K562 (cell line): ENCODE data around the gene PIK3CG. TPM values are rescaled to one million over a fixed set of nuclear protein-coding genes. Genes with fewer than 3 reads are reported as not detected.

Experiments used
- BHLHE40 ChIP-seq: IDR thresholded peaks from 2 replicates; pipeline ENCODE4 v1.6.1; 2011; ENCODE audit warnings: low read length, improper control_type of control experiment
- BRD9 ChIP-seq: fragments of 450-650 bp; IDR thresholded peaks from 2 replicates; pipeline ENCODE4 v1.6.1; 2018; ENCODE audit warnings: low read depth; ENCODE audit not compliant: partially characterized antibody
- CREB1 ChIP-seq, 2 experiments: sonication (generic) in 1 of 2; formaldehyde crosslinking in 1 of 2; IDR thresholded peaks; 2 replicates each; pipeline versions ENCODE4 v1.6.1 to v1.8.0; 2012 to 2022; ENCODE audit warnings: inconsistent platforms in 1 of 2, mild to moderate bottlenecking in 1 of 2, missing genetic modification reagents in 1 of 2, moderate library complexity in 1 of 2
- E2F3 ChIP-seq: fragments of 250-450 bp; sonication (Bioruptor Pico); IDR thresholded peaks from 2 replicates; pipeline ENCODE4 v1.4.0; 2020; ENCODE audit warnings: mild to moderate bottlenecking
- EGR1 ChIP-seq: fragments of 450-650 bp; conservative IDR thresholded peaks from 2 replicates; pipeline ENCODE4 v1.6.1; 2017; ENCODE audit warnings: mild to moderate bottlenecking
- ERF ChIP-seq: fragments of 450-650 bp; formaldehyde crosslinking; IDR thresholded peaks from 2 replicates; pipeline ENCODE4 v1.4.0; 2020; ENCODE audit warnings: mild to moderate bottlenecking, mixed read lengths
- GATAD2A ChIP-seq: fragments of 450-650 bp; IDR thresholded peaks from 2 replicates; pipeline ENCODE4 v1.6.1; 2017
- GATAD2B ChIP-seq: fragments of 450-650 bp; IDR thresholded peaks from 2 replicates; pipeline ENCODE4 v1.6.1; 2017; ENCODE audit warnings: mild to moderate bottlenecking, borderline replicate concordance
- GTF2F1 ChIP-seq: IDR thresholded peaks from 2 replicates; pipeline ENCODE4 v1.6.1; 2011; ENCODE audit warnings: low read depth, low read length, improper control_type of control experiment
- HMG20A ChIP-seq: fragments of 450-650 bp; formaldehyde crosslinking; conservative IDR thresholded peaks from 2 replicates; pipeline ENCODE4 v1.4.0; 2020; ENCODE audit warnings: mild to moderate bottlenecking, mixed read lengths
- NCOA2 ChIP-seq, 2 experiments: fragments of 450-650 bp; IDR thresholded peaks; 2 replicates each; pipeline ENCODE4 v1.6.1; 2018; ENCODE audit warnings: mild to moderate bottlenecking in 2 of 2, moderate library complexity in 1 of 2; ENCODE audit not compliant: partially characterized antibody in 2 of 2
- NR3C1 ChIP-seq: sonication (generic); formaldehyde crosslinking; IDR thresholded peaks from 2 replicates; pipeline ENCODE4 v1.8.1; 2022; ENCODE audit warnings: missing genetic modification reagents
- RB1 ChIP-seq: fragments of 450-650 bp; IDR thresholded peaks from 2 replicates; pipeline ENCODE4 v1.6.1; 2017; ENCODE audit warnings: low read depth, mild to moderate bottlenecking
- SAFB2 ChIP-seq: fragments of 200-400 bp; formaldehyde crosslinking; IDR thresholded peaks from 2 replicates; pipeline ENCODE4 v1.6.1; 2018; ENCODE audit warnings: borderline replicate concordance, low read length, low read depth, moderate library complexity; ENCODE audit not compliant: severe bottlenecking
- SAP30 ChIP-seq: fragments of 200-600 bp; sonication (generic); IDR thresholded peaks from 2 replicates; pipeline ENCODE4 v1.6.1; 2012; ENCODE audit warnings: borderline replicate concordance, low read depth, mild to moderate bottlenecking, moderate library complexity, low read length, control low read depth, inconsistent platforms; ENCODE audit not compliant: insufficient read depth, poor library complexity, severe bottlenecking
- SIRT6 ChIP-seq: IDR thresholded peaks from one replicate; pipeline ENCODE4 v1.6.1; 2012; ENCODE audit warnings: low read depth, mild to moderate bottlenecking, control low read depth, inconsistent platforms, low read length, moderate library complexity
- SMAD4 ChIP-seq: fragments of 250-450 bp; sonication (Bioruptor Pico); conservative IDR thresholded peaks from 2 replicates; pipeline ENCODE4 v1.8.0; 2021; ENCODE audit warnings: inconsistent platforms, mild to moderate bottlenecking, moderate library complexity
- ZNF398 ChIP-seq: fragments of 250-450 bp; sonication (Bioruptor Pico); IDR thresholded peaks from 2 replicates; pipeline ENCODE4 v1.8.0; 2021; ENCODE audit warnings: moderate library complexity, mild to moderate bottlenecking, inconsistent platforms
- ZNF507 ChIP-seq: conservative IDR thresholded peaks from 2 replicates; pipeline ENCODE4 v1.6.1; 2017; ENCODE audit warnings: missing genetic modification characterization, missing compliant biosample characterization
- polyA plus RNA-seq, 8 experiments: library from polyadenylated mRNA; depleted of rRNA in 4 of 8; stranded (reverse) in 5 of 8; unstranded in 3 of 8; fragments of >200 nt; fragmentation: Nextera tagmentation in 2 of 8; fragmentation: Illumina TruSeq in 1 of 8; extraction: Ambion mirVana in 2 of 8; extraction: Trizol in 1 of 8; gene quantifications; 2 replicates each; pipeline versions ENCODE4 v1.2.1 to v1.2.3, GENCODE V29; 2011 to 2014; ENCODE audit warnings: inconsistent platforms in 1 of 8, missing spikeins in 1 of 8
- total RNA-seq, 7 experiments: library from RNA; depleted of rRNA in 6 of 7; stranded (reverse); fragments of >200 nt in 6 of 7; fragmentation: Illumina TruSeq in 2 of 7; extraction: Trizol in 2 of 7; gene quantifications; 2 replicates each; pipeline versions ENCODE4 v1.2.1 to v1.2.3, GENCODE V29; 2011 to 2021; ENCODE audit warnings: low replicate concordance in 1 of 7
- TF ChIP-seq, protein P1 (sequence below): IDR thresholded peaks from 3 replicates; pipeline ENCODE4 v1.6.1; 2011; ENCODE audit warnings: borderline replicate concordance, mild to moderate bottlenecking; ENCODE audit not compliant: insufficient read length, insufficient read depth

PIK3CG gene
- total and polyA plus RNA-seq, 9 of the 15 experiments (the other 6 are each of a cell fraction or from before 2014, with no cell fraction given): 5.3 to 42.5 (median 29.0) TPM

DNA sequence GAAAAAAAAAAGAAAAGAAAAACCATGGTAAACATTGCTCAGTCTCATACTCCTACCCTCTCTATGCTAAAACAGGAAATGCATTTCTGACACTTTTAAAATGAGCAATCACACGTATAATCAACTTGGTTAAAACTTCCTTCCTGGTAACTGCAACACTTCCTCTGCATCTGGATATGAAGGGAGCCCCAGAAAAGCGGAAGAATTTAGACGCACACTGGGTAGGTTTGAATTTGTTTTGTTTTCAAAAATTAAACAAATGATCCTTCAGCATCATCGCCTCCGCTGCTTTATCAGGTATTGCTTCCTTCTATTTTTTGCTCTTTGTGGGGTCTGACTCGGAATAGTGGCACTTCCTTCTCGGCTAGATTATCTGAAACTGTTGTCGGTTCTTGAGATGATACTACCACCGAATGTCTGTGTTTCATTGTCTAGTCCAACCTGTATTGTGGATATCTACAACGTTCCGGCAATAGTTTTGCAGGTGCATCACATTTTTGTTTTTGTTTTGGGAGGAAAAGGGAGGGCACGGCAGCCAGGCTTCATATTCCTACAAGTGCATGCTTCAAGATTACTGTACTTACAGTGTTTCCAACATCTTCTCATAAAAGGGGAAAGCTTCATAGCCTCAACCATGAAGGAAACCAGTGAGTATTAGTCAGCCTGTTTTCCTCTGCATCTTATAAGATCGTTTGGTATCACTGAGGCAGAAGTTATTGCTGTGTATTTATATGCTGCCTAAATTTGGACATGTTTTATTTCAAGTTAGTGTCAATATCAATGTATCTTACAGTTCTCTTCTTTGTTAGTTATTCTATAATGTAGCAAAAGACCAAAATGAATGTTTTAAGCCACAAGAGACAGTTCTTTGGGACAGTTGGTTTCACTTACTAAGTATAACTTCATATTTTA lies at the start of gene PIK3CG (continued):
- TF ChIP-seq EGR1 (no peak), HMG20A (CRISPR knock-in tag) (no peak), SAFB2 (no peak), ZNF507 (tag) (no peak), NCOA2 (IDR thresholded peaks at IDR 0.05; ENCODE audit: partially characterized antibody in 2 of 2) (no peak), RB1 (no peak), GTF2F1 (no peak), GATAD2B (peak; percentile 56; the same call in 1 of the 2 replicates), CREB1 (IDR thresholded peaks at IDR 0.05) (no peak), CREB1 (CRISPR knock-in tag; IDR thresholded peaks at IDR 0.05) (no peak), SAP30 (peak; percentile 37), SMAD4 (CRISPR knock-in tag) (no peak), ZNF398 (CRISPR knock-in tag) (no peak), E2F3 (CRISPR knock-in tag) (no peak), BRD9 (peak; percentile 60), GATAD2A (peak; percentile 42; the same call in 1 of the 2 replicates), SIRT6 (no peak), BHLHE40 (no peak), ERF (CRISPR knock-in tag) (no peak), NR3C1 (CRISPR knock-in tag) (no peak)
- TF ChIP-seq, protein P1, sequence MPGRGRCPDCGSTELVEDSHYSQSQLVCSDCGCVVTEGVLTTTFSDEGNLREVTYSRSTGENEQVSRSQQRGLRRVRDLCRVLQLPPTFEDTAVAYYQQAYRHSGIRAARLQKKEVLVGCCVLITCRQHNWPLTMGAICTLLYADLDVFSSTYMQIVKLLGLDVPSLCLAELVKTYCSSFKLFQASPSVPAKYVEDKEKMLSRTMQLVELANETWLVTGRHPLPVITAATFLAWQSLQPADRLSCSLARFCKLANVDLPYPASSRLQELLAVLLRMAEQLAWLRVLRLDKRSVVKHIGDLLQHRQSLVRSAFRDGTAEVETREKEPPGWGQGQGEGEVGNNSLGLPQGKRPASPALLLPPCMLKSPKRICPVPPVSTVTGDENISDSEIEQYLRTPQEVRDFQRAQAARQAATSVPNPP: no peak
